GM18861 (cell line): ENCODE measurements around the gene MARCHF6.
"Not testable (repeated sequence)": the region's sequence is repeated elsewhere in the genome, so short reads cannot be mapped to it uniquely, and the experiment has no call there.

Experiments
- ATAC-seq: cut with Tn5 transposase; IDR thresholded peaks from one replicate; pipeline ENCODE4 v1.9.1; 2021; ENCODE audit not compliant: unreplicated experiment

The MARCHF6 gene

DNA sequence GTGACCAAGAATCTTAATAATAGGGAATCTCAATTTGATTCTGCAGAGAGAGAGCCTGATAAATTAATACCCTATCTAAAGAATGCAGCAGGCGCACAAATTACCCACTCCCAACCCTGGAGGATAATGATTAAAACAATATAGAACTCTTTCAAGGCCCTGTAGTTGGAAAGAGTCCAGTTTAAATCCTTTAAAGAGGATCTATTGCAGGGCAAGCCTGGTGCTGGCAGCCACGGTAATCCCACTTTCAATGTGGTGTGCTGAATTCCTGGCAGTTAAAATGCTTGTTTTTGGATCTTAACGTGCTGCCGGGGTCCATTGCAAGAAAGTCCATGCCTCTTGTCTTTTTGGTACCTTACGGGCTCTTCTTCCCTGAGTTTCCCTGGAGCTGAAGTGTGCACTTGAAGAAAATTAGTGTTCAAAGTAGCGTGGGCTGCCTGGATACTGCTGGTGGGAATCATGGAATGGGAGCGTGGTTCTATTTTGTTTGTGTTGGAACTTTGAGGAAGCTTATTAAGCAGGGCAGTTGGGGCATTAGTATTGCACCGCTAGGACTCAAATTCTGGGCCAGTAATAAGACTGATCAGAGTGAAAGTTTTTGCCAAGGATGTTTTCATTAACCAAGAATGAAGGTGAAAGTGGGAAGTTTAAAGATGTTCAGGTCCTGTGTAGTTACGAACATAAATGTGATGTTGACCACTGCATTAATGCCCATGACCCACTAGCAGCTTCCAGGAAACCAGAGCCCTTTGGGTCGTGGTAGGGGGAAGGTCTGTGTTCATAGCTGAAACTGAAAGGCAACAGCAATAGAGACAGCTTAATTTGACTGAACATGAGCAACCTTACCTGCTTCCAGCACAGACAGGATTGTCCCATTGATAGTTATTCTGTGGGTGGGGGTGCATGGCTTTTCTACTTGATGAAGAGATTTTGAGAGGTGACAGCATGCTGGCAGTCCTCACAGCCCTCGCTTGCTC, 20.8 kb downstream of the MARCHF6 start:
- ATAC-seq: no peak

DNA sequence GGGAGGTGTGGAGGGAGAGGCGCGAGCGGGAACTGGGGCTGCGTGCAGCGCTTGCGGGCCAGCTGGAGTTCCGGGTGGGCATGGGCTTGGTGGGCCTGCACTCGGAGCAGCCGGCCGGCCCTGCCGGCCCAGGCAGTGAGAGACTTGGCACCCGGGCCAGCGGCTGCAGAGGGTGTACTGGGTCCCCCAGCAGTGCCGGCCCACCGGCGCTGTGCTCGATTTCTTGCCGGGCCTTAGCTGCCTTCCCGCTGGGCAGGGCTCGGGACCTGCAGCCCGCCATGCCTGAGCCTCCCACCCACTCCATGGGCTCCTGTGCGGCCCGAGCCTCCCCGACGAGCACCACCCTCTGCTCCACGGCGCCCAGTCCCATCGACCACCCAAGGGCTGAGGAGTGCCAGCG, 21.7 kb downstream of the MARCHF6 start:
- ATAC-seq: not testable (repeated sequence)

DNA sequence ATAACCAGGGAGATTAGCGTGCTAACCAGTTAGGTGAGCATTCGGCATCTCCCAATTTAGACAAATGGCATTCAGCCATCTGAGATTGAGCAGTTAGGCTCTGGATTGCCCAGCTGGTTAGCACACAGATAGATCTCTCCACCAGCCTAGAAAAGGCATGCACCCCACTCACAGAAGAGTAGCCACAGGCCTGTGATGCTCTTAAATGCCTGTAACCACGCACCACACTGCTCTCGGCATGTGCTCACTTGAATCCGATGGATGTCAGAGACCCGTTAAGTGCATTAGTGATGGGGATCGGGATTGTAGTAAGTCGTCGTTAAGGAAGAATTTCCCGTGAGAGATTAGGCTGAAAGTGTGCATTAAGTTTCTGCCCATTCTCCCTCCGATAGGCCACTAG, 23.0 kb downstream of the MARCHF6 start:
- ATAC-seq: no peak

DNA sequence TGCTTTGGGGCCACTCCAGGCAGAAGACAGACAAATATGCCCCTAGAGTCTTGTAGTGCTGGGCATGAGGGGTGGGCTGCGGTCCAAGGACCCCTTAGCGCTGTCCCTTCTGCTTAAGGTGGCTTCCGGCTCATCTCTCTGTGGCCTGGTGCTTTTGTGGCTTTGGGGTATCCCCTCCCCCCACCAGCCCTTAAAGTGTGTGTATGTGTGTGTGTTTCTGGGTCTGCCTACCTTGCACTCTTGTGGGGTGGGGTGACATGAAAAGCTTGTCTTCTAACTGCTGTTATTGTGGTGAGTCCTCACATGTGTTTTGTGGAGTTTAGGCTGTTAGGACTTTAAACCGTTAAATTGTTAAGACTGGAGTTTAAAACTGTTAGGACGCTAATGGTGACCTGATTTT, 23.6 kb downstream of the MARCHF6 start:
- no peak for ATAC-seq

DNA sequence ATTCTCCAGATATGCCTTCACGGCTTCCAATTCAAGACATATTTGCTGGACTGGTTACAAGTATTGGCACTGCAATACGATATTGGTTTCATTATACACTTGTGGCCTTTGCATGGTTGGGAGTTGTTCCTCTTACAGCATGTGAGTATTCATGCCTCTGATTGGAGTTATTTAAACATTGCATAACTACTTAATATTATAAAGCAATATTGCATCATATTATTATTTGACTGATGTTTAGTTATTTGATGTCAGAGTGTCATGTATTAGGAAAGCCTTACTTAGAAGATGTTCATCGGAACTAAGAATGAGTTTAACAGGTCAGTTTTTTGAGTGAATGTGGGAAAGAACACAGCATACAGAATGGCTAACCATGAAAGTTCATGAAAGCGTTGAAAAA, 28.3 kb downstream of the MARCHF6 start:
- no peak for ATAC-seq

DNA sequence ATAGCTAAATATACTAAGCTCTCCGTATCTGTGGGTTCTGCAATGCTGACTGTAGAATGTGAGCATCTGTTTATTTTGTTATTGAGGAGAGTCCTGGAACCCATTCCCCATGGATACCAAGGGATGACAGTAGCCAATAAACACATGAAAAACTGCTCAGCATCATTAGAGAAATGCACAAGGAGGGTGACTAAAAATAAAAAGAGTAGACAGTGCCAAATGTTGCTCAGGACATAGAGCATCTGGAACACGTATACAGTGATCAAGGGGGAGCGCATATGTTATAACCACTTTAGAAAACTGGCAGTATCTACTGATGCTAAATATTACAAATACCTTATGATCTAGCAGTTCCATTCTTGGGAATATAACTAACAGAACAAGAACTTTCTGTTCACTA, 31.0 kb downstream of the MARCHF6 start:
- no peak for ATAC-seq

DNA sequence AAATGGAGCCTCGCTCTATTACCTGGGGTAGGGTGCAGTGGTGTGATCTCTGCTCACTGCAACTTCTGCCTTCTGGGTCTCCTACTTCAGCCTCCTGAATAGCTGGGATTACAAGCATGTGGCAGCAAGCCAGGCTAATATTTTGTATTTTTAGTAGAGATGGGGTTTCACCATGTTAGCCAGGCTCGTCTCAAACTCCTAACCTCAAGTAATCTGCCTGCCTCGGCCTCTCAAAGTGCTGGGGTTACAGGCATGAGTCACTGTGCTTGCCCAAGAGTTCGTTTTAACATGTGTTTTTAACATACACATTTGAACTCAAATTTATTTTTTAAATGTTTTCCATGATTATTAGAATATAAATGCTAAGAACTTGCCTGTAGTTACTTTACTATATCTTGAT, 34.2 kb downstream of the MARCHF6 start:
- no peak for ATAC-seq

DNA sequence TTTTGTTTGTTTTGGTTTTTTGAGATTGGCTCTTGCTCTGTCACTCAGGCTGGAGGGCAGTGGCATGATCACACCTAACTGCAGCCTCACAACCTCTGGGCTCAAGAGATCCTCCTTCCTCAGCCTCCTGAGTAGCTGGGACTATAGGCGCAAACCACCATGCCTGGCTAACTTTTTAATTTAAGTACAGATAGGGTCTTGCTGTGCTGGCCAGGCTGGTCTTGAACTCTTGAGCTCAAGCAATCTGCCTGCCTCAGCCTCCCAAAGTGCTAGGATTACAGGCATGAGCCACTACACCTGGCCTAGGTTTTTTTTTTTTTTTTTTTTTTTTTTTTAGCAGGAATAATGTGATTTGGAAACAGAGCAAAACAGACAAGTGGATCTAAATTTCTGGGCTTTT, 37.6 kb downstream of the MARCHF6 start:
- no peak for ATAC-seq

DNA sequence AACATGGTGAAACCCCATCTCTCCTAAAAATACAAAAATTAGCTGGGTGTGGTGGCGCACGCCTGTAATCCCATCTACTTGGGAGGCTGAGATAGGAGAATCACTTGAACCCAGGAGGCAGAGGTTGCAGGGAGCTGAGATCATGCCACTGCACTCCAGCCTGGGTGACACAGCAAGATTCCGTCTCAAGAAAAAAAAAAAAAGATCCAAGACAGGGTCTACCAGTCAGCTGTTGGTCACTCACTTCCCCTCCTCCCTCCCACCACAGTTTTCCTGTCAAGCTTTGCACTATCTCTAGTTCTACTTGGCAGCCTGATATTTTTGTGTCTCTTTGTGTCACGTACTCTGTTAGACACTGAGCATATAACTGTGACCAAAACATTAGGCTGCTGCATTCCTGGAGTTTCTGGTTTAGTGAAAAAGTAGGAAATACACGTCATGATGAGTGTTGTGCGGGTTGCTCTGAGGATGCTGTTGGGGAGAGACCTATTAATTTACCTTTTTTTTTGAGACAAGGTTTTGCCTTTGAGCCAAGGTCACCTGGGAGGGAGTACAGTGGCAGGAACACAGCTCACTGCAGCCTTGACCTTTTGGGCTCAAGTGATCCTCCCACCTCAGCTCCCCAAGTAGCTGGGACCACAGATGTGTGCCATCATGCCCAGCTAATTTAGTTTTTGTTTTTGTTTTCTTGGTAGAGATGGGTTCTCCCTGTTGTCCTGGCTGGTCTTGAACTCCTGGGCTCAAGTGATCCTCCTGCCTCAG, 39.3 kb downstream of the MARCHF6 start:
- ATAC-seq: not testable (repeated sequence)

DNA sequence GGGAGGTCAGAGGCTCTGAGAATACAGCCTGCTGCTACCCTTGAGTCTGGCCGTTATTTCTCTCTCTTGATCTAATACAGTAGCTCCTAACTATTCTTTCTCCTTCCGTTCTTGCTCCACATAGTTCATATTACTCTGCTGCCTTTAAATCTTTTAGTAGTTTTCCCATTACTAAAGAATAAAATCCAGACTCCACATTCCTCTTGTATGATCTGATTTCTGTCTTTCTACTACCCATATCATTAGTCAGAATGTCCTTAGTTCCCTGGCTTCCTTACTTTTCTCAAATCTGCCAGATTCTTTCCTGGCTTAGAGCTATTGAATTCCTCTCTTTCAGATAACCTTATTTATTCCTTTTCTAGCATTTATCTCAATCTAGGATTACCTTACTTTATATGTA, 40.0 kb downstream of the MARCHF6 start:
- ATAC-seq: no peak

DNA sequence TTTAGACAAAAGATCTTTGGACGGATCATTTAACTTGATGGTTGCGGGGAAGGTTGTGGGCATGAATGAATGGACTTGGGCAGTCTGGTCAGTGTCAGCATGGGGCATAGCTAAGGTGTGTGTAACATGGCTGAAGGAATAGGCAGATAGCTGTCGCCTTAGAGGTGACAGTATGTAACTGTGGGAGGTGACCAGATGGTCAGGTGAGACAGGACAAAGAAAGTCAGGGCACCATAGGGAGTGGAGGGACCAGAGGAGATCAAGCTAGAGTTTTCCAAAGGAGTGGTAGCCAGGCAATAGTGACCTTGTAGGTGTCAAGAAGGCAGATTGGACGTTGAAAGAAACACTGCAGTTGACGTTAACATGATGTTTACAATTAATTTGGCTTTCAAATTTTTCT, 43.1 kb downstream of the MARCHF6 start:
- no peak for ATAC-seq

DNA sequence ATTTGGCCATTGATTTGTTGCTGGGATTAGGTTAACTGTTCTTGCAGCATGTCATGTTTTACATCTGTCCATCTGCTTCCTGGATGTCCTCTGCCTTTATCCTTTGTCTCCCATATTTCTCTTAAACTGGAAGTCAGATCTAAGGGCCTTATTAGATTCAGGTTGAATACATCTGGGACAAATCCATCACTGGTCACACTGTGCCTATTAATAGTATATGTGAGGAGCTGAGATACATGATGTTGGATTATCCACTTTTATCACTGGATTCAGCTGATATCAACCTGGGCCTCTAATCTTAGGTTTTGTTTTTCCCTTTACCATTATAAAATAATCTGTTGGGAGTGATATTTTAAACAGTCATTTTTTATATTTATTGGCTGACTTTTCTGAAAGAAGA, 46.3 kb downstream of the MARCHF6 start:
- ATAC-seq: no peak

DNA sequence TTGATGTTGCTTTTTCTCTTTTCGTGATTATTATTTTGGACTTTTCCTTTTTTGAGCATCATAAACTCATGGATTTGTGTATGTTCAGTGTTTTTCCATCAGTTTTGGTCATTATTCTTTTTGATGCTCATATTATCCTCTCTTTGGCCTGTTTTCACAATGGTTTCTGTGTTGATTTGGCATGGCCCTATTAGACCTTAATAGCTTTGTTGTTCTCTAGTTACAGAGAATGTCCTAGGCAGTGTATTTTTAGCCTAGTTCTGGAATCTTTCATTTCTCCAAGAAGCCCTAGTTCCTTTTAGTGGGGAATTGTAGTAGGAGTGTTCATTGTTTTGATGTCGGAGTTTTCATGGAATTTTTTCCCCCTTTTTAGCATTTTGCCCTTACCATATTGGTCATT, 46.9 kb downstream of the MARCHF6 start:
- no peak for ATAC-seq

DNA sequence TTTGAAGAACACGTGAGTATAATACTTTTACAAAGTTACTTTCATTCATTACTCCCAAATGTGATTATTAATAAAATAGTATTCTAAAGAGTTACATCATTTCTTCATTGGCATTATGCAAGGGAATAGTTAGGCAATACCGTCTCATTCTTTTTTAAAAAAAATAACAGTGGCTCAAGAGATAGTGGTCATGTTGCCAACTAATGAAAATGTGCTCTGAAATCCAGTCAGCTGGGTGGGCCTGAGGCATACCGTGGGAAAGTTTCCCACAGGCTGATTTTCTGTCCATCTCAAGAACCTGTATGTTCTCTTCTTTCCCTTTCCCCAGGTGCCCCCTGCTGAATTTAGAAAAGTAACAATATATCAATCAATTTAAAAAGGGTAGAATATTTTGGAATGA, 47.3 kb downstream of the MARCHF6 start:
- ATAC-seq: no peak

DNA sequence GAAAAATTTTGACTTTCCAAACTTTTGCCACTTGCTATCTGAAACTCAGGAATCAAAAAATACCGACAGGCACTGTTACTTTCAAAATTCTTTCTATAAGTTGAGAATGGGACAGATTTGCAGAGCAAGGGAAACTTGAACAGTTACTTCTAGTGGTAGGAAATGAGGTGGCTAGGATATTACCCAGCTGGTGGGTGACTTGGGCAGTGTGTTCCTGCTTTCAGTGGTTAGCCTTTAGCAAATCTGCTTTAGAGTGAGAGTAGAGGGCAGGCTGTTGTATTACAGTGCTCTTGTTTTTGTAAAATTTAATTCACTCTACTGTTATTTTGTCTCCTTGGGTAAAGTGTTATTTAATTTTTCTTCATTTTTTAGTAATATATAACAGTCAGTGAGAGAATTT, 48.0 kb downstream of the MARCHF6 start:
- ATAC-seq: no peak
